Measurements from ENCODE around the gene TMEM82. TPM values are rescaled to one million over a fixed set of nuclear protein-coding genes. Genes with fewer than 3 reads are reported as not detected.

TMEM82 gene
- total and polyA plus RNA-seq, 5 donors from 2014 or later = not detected

DNA sequence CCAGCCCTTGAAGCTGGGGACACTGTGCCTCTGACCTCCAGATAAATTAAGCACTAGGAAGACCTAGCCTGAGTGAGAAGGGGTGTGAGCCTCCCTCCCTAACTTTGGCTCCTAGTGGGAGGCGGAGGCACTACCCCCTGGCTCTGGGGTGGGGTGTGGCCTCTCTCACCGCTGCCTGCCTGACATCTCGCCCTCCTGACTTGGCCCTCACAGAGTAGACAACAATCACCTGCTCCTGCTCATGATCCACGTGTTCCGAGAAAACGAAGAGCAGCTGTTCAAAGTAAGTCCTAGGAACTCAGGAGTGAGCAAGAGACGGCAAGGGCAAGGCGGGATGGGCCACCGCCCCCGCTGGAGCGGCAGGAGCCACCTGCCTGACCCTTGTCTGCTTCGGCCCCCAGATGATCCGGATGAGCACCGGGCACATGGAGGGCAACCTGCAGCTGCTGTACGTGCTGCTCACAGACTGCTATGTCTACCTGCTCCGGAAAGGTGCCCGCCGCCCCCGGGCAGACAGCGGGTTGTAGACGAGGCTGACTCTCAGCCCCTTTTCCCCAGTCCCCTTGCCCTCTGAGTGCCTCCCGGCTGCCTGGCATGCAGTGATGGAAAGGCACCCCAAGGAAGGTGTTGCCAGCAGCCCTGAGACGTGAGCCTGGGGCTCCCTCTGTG, 14.3 kb upstream of the TMEM82 start:
- Mint-ChIP-seq H3K4me3 (no peak overlapping the region), H3K27me3 (no peaks in the 10 kb centered on the region), H3K27ac (peak overlapping the region in 1 of 3 donors; percentile 23), H3K9me3 (no peaks in the 10 kb centered on the region), H3K4me1 (peaks cover 0 to 5% (median 0%) of the 10 kb centered on the region in 4 donors), H3K36me3 (peaks cover 18% of the 10 kb centered on the region)
- H3K27me3 ChIP-seq (ENCODE audit: control insufficient read depth, insufficient read depth, low read length) = no peaks in the 10 kb centered on the region
- DNase-seq (no peak), ATAC-seq (ENCODE audit: low read depth in 2 of 2) (no peak)
- no peak overlapping the region for H3K4me3 ChIP-seq (ENCODE audit: low read depth, low read length)
- H3K4me1 ChIP-seq (ENCODE audit: control insufficient read depth, insufficient read depth, low read length, poor library complexity, severe bottlenecking) = no peaks in the 10 kb centered on the region
- H3K27ac ChIP-seq (ENCODE audit: insufficient read depth, low read length, poor library complexity, severe bottlenecking) = no peak overlapping the region
- no peaks in the 10 kb centered on the region for H3K9me3 ChIP-seq (ENCODE audit: control insufficient read depth in 2 of 2, low read length in 2 of 2)
- H3K36me3 ChIP-seq (ENCODE audit: control insufficient read depth, insufficient read depth, low read length) = peaks cover 50% of the 10 kb centered on the region

DNA sequence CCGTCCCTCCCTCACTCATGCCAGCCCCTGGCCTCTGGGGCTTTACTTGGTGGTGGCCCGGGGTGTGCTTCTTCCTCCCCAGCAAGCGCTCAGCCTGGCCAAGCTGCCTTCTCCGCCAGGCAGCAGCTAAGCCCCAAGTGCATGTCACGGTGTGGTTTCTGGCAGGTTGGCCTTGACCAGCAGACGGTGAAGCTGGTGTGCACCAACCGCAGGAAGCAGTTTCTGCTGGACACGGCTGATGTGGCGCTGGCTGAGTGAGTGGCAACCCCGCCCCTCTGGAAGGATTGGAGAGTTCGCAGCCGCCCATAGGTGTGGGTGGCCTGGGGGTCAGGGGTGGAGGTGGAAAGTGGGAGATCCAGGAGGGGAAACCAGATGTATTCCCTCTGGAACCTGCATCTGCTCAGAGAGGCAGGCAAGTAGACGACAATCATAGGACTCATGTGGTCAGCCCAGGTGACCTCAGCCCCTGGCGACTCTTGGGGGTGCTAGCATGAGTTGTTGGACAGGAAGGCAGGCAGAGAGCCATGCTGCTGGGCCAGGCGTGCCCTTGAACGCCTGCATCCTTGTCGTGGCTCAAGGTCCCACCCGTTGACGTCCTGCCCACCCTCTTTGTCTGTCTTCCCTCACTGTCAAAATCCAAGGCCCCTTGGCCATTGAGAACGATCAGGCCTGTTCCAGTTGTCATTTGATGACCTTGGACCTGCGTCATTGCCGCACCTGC, 13.2 kb upstream of the TMEM82 start:
- Histone ChIP-seq H3K27me3 (ENCODE audit: control insufficient read depth, insufficient read depth, low read length) (no peaks in the 10 kb centered on the region), H3K4me3 (ENCODE audit: low read depth, low read length) (no peak overlapping the region), H3K9me3 (ENCODE audit: control insufficient read depth in 2 of 2, low read length in 2 of 2) (no peaks in the 10 kb centered on the region), H3K36me3 (ENCODE audit: control insufficient read depth, insufficient read depth, low read length) (peaks cover 49% of the 10 kb centered on the region), H3K27ac (ENCODE audit: insufficient read depth, low read length, poor library complexity, severe bottlenecking) (no peak overlapping the region), H3K4me1 (ENCODE audit: control insufficient read depth, insufficient read depth, low read length, poor library complexity, severe bottlenecking) (no peaks in the 10 kb centered on the region)
- Mint-ChIP-seq H3K36me3 (peaks cover 23% of the 10 kb centered on the region), H3K27me3 (no peaks in the 10 kb centered on the region), H3K4me1 (peaks cover 0 to 5% (median 0%) of the 10 kb centered on the region in 4 donors), H3K9me3 (no peaks in the 10 kb centered on the region), H3K27ac (no peak overlapping the region), H3K4me3 (no peak overlapping the region)
- ATAC-seq (ENCODE audit: low read depth in 2 of 2) (no peak), DNase-seq (no peak)

DNA sequence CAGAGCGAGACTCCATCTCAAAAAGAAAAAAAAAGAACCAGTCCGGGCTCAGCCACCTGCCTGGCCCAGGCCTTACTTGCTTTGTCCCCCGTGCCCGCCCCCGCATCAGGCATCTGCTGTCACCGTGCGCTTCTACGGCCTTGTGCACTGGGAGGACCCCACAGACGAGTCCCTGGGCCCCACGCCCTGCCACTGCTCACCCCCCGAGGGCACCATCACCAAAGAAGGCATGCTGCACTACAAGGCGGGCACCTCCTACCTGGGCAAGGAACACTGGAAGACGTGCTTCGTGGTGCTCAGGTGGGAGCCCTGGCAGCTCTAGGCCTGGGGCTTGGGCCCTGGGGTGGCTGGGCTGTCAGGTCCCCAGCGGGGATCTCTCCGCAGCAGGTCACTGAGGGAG, 11.9 kb upstream of the TMEM82 start:
- ATAC-seq (ENCODE audit: low read depth in 2 of 2) (no peak), DNase-seq (no peak)
- Histone ChIP-seq H3K36me3 (ENCODE audit: control insufficient read depth, insufficient read depth, low read length) (peaks cover 45% of the 10 kb centered on the region), H3K27me3 (ENCODE audit: control insufficient read depth, insufficient read depth, low read length) (no peaks in the 10 kb centered on the region), H3K4me1 (ENCODE audit: control insufficient read depth, insufficient read depth, low read length, poor library complexity, severe bottlenecking) (no peaks in the 10 kb centered on the region), H3K4me3 (ENCODE audit: low read depth, low read length) (no peak overlapping the region), H3K9me3 (ENCODE audit: control insufficient read depth in 2 of 2, low read length in 2 of 2) (no peaks in the 10 kb centered on the region), H3K27ac (ENCODE audit: insufficient read depth, low read length, poor library complexity, severe bottlenecking) (no peak overlapping the region)
- H3K9me3 Mint-ChIP-seq = no peaks in the 10 kb centered on the region
- H3K36me3 Mint-ChIP-seq = peaks cover 23% of the 10 kb centered on the region
- no peaks in the 10 kb centered on the region for H3K4me1 Mint-ChIP-seq
- no peaks in the 10 kb centered on the region for H3K27me3 Mint-ChIP-seq
- H3K27ac Mint-ChIP-seq = no peak overlapping the region
- no peak overlapping the region for H3K4me3 Mint-ChIP-seq

DNA sequence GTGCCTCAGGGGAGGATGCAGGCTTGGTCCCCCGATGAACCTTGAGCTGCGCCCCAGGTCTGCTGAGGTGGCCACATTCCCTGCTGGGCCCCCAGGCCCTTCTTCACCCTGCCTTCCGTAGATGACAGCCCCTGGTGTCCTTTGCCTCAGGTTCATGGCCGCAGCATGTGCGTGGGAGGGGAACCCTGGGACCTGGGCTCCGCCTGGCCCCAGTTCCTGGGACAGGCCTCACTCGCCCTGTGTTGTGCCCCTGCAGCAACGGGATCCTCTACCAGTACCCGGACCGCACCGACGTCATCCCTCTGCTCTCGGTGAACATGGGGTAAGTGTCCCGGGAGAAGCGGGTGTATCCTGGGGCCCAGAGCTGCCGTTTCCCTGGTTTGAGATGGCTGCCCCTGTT, 11.4 kb upstream of the TMEM82 start:
- Mint-ChIP-seq H3K36me3 (peaks cover 21% of the 10 kb centered on the region), H3K4me3 (no peak overlapping the region), H3K9me3 (no peaks in the 10 kb centered on the region), H3K27me3 (no peaks in the 10 kb centered on the region), H3K4me1 (no peaks in the 10 kb centered on the region), H3K27ac (no peak overlapping the region)
- Histone ChIP-seq H3K4me1 (ENCODE audit: control insufficient read depth, insufficient read depth, low read length, poor library complexity, severe bottlenecking) (no peaks in the 10 kb centered on the region), H3K27ac (ENCODE audit: insufficient read depth, low read length, poor library complexity, severe bottlenecking) (no peak overlapping the region), H3K27me3 (ENCODE audit: control insufficient read depth, insufficient read depth, low read length) (no peaks in the 10 kb centered on the region), H3K4me3 (ENCODE audit: low read depth, low read length) (no peak overlapping the region), H3K36me3 (ENCODE audit: control insufficient read depth, insufficient read depth, low read length) (peaks cover 41% of the 10 kb centered on the region), H3K9me3 (ENCODE audit: control insufficient read depth in 2 of 2, low read length in 2 of 2) (no peaks in the 10 kb centered on the region)
- DNase-seq (no peak), ATAC-seq (ENCODE audit: low read depth in 2 of 2) (no peak)

DNA sequence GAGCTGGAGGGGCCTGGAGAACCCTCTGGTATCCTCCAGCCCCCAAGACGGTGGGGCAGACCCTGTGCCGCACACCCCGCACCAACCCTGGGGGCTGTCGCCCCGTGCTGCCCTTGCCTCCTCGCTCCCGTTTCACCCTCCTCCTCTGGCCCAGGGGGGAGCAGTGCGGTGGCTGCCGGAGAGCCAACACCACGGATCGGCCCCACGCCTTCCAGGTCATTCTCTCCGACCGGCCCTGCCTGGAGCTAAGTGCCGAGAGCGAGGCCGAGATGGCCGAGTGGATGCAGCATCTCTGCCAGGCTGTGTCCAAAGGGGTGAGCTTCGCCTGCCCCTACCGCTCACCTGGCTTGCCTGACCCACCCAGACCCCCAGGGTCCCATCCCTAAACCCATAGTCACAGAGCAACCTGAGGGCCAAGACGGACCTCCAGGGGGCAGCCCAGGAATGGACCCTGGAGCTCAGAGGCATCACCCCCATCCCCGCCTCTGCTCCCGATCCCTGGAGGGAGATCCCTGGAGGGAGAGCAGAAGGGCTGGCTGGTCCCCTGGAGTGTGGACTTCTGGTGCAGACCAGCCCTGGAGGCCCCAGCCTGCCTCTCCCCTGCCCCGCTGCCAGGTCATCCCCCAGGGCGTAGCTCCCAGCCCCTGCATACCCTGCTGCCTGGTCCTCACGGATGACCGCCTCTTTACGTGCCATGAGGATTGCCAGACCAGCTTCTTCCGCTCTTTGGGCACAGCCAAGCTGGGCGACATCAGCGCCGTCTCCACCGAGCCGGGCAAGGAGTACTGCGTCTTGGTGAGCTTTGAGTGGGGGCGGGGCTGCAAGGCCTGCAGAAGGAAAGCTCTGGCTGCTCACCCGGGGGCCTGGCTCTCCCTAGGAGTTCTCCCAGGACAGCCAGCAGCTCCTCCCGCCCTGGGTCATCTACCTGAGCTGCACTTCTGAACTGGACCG, 10.3 kb upstream of the TMEM82 start:
- peaks cover 31% of the 10 kb centered on the region for H3K36me3 ChIP-seq (ENCODE audit: control insufficient read depth, insufficient read depth, low read length)
- H3K4me3 Mint-ChIP-seq = no peak overlapping the region
- H3K27me3 ChIP-seq (ENCODE audit: control insufficient read depth, insufficient read depth, low read length) = no peaks in the 10 kb centered on the region
- H3K36me3 Mint-ChIP-seq = peaks cover 19% of the 10 kb centered on the region
- H3K27me3 Mint-ChIP-seq = no peaks in the 10 kb centered on the region
- no peak overlapping the region for H3K4me3 ChIP-seq (ENCODE audit: low read depth, low read length)
- H3K4me1 ChIP-seq (ENCODE audit: control insufficient read depth, insufficient read depth, low read length, poor library complexity, severe bottlenecking) = no peaks in the 10 kb centered on the region
- no peaks in the 10 kb centered on the region for H3K4me1 Mint-ChIP-seq
- no peak for ATAC-seq (ENCODE audit: low read depth in 2 of 2)
- H3K9me3 Mint-ChIP-seq = no peaks in the 10 kb centered on the region
- H3K27ac Mint-ChIP-seq = no peak overlapping the region
- no peaks in the 10 kb centered on the region for H3K9me3 ChIP-seq (ENCODE audit: control insufficient read depth in 2 of 2, low read length in 2 of 2)
- H3K27ac ChIP-seq (ENCODE audit: insufficient read depth, low read length, poor library complexity, severe bottlenecking) = no peak overlapping the region
- no peak for DNase-seq

DNA sequence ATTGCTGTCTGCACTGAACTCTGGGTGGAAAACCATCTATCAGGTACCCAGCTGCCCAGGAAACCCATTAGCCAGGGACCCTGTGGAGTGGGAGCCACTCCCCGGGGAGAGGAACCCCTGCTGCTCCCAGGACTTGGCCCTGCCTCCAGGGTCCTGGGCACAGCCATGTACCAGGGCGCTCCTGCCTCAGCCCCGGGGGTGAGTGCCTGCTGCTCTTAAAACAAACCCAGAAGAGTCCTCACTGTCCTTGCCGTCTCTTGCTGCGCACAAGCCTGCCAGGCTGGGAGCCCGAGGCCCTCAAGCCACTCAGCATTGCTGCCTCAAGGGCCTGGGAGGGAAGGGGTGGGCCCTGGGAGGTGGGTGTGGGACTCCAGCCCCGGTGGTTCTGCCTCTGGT, 9.6 kb upstream of the TMEM82 start:
- H3K27ac Mint-ChIP-seq = no peak overlapping the region
- peaks cover 15% of the 10 kb centered on the region for H3K36me3 Mint-ChIP-seq
- no peak overlapping the region for H3K27ac ChIP-seq (ENCODE audit: insufficient read depth, low read length, poor library complexity, severe bottlenecking)
- no peak overlapping the region for H3K4me3 Mint-ChIP-seq
- H3K9me3 Mint-ChIP-seq = no peaks in the 10 kb centered on the region
- DNase-seq = no peak
- H3K36me3 ChIP-seq (ENCODE audit: control insufficient read depth, insufficient read depth, low read length) = peaks cover 24% of the 10 kb centered on the region
- no peak overlapping the region for H3K4me3 ChIP-seq (ENCODE audit: low read depth, low read length)
- no peaks in the 10 kb centered on the region for H3K4me1 Mint-ChIP-seq
- no peak for ATAC-seq (ENCODE audit: low read depth in 2 of 2)
- H3K27me3 Mint-ChIP-seq = no peaks in the 10 kb centered on the region
- H3K9me3 ChIP-seq (ENCODE audit: control insufficient read depth in 2 of 2, low read length in 2 of 2) = no peaks in the 10 kb centered on the region
- H3K4me1 ChIP-seq (ENCODE audit: control insufficient read depth, insufficient read depth, low read length, poor library complexity, severe bottlenecking) = no peaks in the 10 kb centered on the region
- H3K27me3 ChIP-seq (ENCODE audit: control insufficient read depth, insufficient read depth, low read length) = no peaks in the 10 kb centered on the region

DNA sequence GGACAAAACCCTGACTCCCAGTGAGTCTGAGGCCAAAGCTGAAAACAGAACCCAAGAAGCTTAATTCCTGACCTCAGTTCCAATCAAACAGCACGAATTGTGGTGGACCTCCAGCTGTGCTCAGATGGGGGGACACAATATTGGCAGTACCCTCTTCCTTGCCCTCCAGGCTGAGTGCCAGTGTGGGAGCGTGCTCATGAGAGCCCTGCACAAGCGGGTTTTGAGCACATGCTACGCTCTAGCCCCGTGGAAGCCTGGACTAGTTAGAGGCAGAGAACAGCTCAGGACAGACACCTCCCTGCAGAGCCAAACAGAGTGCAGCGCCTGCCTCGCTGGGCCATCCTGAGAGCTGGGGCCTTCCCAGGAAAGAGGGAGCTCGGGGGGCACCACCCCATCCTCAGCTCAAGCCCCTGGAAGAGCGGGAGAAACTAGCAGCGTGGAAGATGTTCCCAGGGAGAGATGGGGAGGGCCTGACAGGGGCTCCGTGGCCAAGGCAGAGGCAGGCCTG, 9.0 kb upstream of the TMEM82 start:
- Mint-ChIP-seq H3K27ac (no peak overlapping the region), H3K9me3 (no peaks in the 10 kb centered on the region), H3K36me3 (peaks cover 11% of the 10 kb centered on the region), H3K27me3 (no peaks in the 10 kb centered on the region), H3K4me3 (no peak overlapping the region), H3K4me1 (no peaks in the 10 kb centered on the region)
- Histone ChIP-seq H3K4me1 (ENCODE audit: control insufficient read depth, insufficient read depth, low read length, poor library complexity, severe bottlenecking) (no peaks in the 10 kb centered on the region), H3K9me3 (ENCODE audit: control insufficient read depth in 2 of 2, low read length in 2 of 2) (no peaks in the 10 kb centered on the region), H3K36me3 (ENCODE audit: control insufficient read depth, insufficient read depth, low read length) (peaks cover 19% of the 10 kb centered on the region), H3K4me3 (ENCODE audit: low read depth, low read length) (no peak overlapping the region), H3K27ac (ENCODE audit: insufficient read depth, low read length, poor library complexity, severe bottlenecking) (no peak overlapping the region), H3K27me3 (ENCODE audit: control insufficient read depth, insufficient read depth, low read length) (no peaks in the 10 kb centered on the region)
- no peak for ATAC-seq (ENCODE audit: low read depth in 2 of 2)
- no peak for DNase-seq
